ENCODE results near the gene DGKI.

GRCh38 chr7:137718355-137718754 lies 128.4 kb downstream of the DGKI start:
- no peak for TF ChIP-seq CTCF (IDR thresholded peaks at IDR 0.05; ENCODE audit: low read depth, low read length, missing input control)
- TF ChIP-seq MAX (IDR thresholded peaks at IDR 0.05), result no peak
- TF ChIP-seq NR2F2 (IDR thresholded peaks at IDR 0.05), result no peak
- no peak for TF ChIP-seq RAD21 (IDR thresholded peaks at IDR 0.05)
- no peak for TF ChIP-seq YY1 (IDR thresholded peaks at IDR 0.05)
- no peak for TF ChIP-seq FOXA1 (IDR thresholded peaks at IDR 0.05)
